K562 (cell line): Measurements from ENCODE around the gene POLRMT. TPM values are rescaled to one million over a fixed set of nuclear protein-coding genes. Genes with fewer than 3 reads are reported as not detected.

ENCODE experiments used
- ATAC-seq: fragments of 200-7000 bp; cut with Tn5 transposase; 3 replicates; pipeline ENCODE4 v1.9.1; 2020; ENCODE audit warnings: moderate library complexity
- BruUV-seq: library from RNA; stranded (reverse); fragments of 400-500 nt; replicated peaks from 2 replicates; lab custom pipeline; 2021; lab: Mats Ljungman, UMichigan
- CTCF ChIA-PET: fragments of 300-600 bp; formaldehyde crosslinking; extraction: SDS; loops from one replicate; lab custom pipeline; 2021; ENCODE audit warnings: low intra/inter-chr PET ratio; lab: Yijun Ruan, JAX
- POLR2A ChIA-PET: fragments of 300-600, 350-650 bp; sonication (Branson Sonifier 250); formaldehyde crosslinking; extraction: SDS; loops from one replicate; lab custom pipeline; 2021; ENCODE audit warnings: antibody characterized with exemption, inconsistent platforms; lab: Yijun Ruan, JAX
- DNase-seq, 4 experiments: peaks; one replicate each; pipeline versions ENCODE4 v3.0.0 to v3.0.0-alpha.2; 2011 to 2018; ENCODE audit warnings: low spot score in 3 of 4, mixed read lengths in 3 of 4; ENCODE audit errors: extremely low read depth in 1 of 4
- FAIRE-seq: peaks from 2 replicates; lab custom pipeline; 2011; peaks lifted over from hg19 to GRCh38; lab: Jason Lieb, UNC
- H2AFZ ChIP-seq: 2 replicates; pipeline ENCODE4 v1.6.0; 2011; ENCODE audit warnings: low read depth, low read length, control low read depth, inconsistent platforms
- H3K27ac ChIP-seq: fragments of 200-600 bp; 3 replicates; pipeline ENCODE4 v1.8.0; 2011; ENCODE audit warnings: low read depth, mild to moderate bottlenecking, control low read depth, inconsistent platforms, low read length, moderate library complexity, mixed read lengths; ENCODE audit errors: extremely low read depth
- H3K27me3 ChIP-seq, 2 experiments: fragments of 300-600 bp in 1 of 2; 2 replicates in 1 of 2; 3 replicates in 1 of 2; pipeline versions ENCODE4 v1.6.0 to v1.8.0; 2011; ENCODE audit warnings: inconsistent platforms in 2 of 2, low read length in 2 of 2, mild to moderate bottlenecking in 1 of 2, mixed read lengths in 1 of 2, moderate library complexity in 1 of 2; ENCODE audit not compliant: control insufficient read depth in 2 of 2, insufficient read depth in 2 of 2
- H3K36me3 ChIP-seq: fragments of 300-600 bp; 3 replicates; pipeline ENCODE4 v1.8.0; 2011; ENCODE audit warnings: mild to moderate bottlenecking, low read length, inconsistent platforms; ENCODE audit not compliant: control insufficient read depth, insufficient read depth
- H3K4me1 ChIP-seq, 2 experiments: fragments of 200-600 bp in 1 of 2; replicated peaks in 1 of 2; 2 replicates in 1 of 2; 3 replicates in 1 of 2; pipeline versions ENCODE4 v1.5.1 to v1.8.0; 2011; ENCODE audit warnings: inconsistent platforms in 2 of 2, low read length in 2 of 2, mild to moderate bottlenecking in 1 of 2, mixed read lengths in 1 of 2, moderate library complexity in 1 of 2; ENCODE audit not compliant: control insufficient read depth in 2 of 2, insufficient read depth in 2 of 2
- H3K4me2 ChIP-seq: 2 replicates; pipeline ENCODE4 v1.6.1; 2011; ENCODE audit warnings: low read length, control low read depth, inconsistent platforms, mixed read lengths; ENCODE audit not compliant: insufficient read depth
- H3K4me3 ChIP-seq: fragments of 200-600 bp; sonication (generic), shearing (Covaris generic); 2 replicates; pipeline ENCODE4 v1.5.1; 2016; ENCODE audit warnings: control low read depth, inconsistent platforms
- H3K79me2 ChIP-seq: fragments of 200-600 bp; 3 replicates; pipeline ENCODE4 v1.8.0; 2011; ENCODE audit warnings: low read length, inconsistent platforms; ENCODE audit not compliant: control insufficient read depth, insufficient read depth
- H3K9ac ChIP-seq, 2 experiments: 2 replicates each; pipeline versions ENCODE4 v1.6.0 to v1.6.1; 2011; ENCODE audit warnings: low read depth in 2 of 2, low read length in 2 of 2, control low read depth in 1 of 2, inconsistent platforms in 1 of 2, mild to moderate bottlenecking in 1 of 2, mixed read lengths in 1 of 2; ENCODE audit not compliant: insufficient read depth in 1 of 2
- H3K9me1 ChIP-seq: one replicate; pipeline ENCODE4 v1.6.0; 2011; ENCODE audit warnings: inconsistent platforms, mild to moderate bottlenecking, low read length, moderate library complexity; ENCODE audit not compliant: control insufficient read depth, insufficient read depth
- H3K9me3 ChIP-seq: replicated peaks from 2 replicates; pipeline ENCODE4 v1.5.1; 2011; ENCODE audit warnings: low read depth, low read length, inconsistent platforms; ENCODE audit not compliant: control insufficient read depth, insufficient read depth
- H4K20me1 ChIP-seq: replicated peaks from 2 replicates; pipeline ENCODE4 v1.6.1; 2011; ENCODE audit warnings: low read length, inconsistent platforms, mixed read lengths; ENCODE audit not compliant: control insufficient read depth, insufficient read depth
- ATF3 ChIP-seq, 2 experiments: fragments of 450-650 bp in 1 of 2; sonication (generic) in 1 of 2; formaldehyde crosslinking in 1 of 2; IDR thresholded peaks in 1 of 2; conservative IDR thresholded peaks in 1 of 2; 2 replicates each; pipeline versions ENCODE4 v1.6.1 to v1.8.1; 2016 to 2023; ENCODE audit warnings: mild to moderate bottlenecking in 2 of 2, moderate library complexity in 2 of 2, inconsistent platforms in 1 of 2, missing genetic modification reagents in 1 of 2
- JUND ChIP-seq, 2 experiments: IDR thresholded peaks; 2 replicates in 1 of 2; 3 replicates in 1 of 2; pipeline ENCODE4 v1.6.1; 2011; ENCODE audit warnings: borderline replicate concordance in 2 of 2, low read depth in 2 of 2, low read length in 2 of 2, improper control_type of control experiment in 1 of 2, missing biosample characterization in 1 of 2, missing genetic modification characterization in 1 of 2, missing genetic modification reagents in 1 of 2
- KAT7 ChIP-seq: sonication (generic); formaldehyde crosslinking; IDR thresholded peaks from 2 replicates; pipeline ENCODE4 v1.8.0; 2022; ENCODE audit warnings: missing genetic modification reagents, mild to moderate bottlenecking, borderline replicate concordance
- NEUROD1 ChIP-seq: fragments of 150-350 bp; IDR thresholded peaks from 2 replicates; pipeline ENCODE4 v1.6.1; 2014; ENCODE audit warnings: borderline replicate concordance, low read length, low read depth; ENCODE audit not compliant: partially characterized antibody
- POLR2G ChIP-seq: fragments of 200-400 bp; formaldehyde crosslinking; IDR thresholded peaks from 2 replicates; pipeline ENCODE4 v1.6.1; 2017; ENCODE audit warnings: low read depth, mild to moderate bottlenecking, antibody characterized with exemption, low read length, moderate library complexity
- POLR2H ChIP-seq: IDR thresholded peaks from 2 replicates; pipeline ENCODE4 v1.6.1; 2016; ENCODE audit warnings: missing genetic modification characterization, low read depth, mild to moderate bottlenecking, control low read depth, missing compliant biosample characterization, moderate library complexity
- SNRNP70 ChIP-seq: fragments of 200-400 bp; formaldehyde crosslinking; optimal IDR thresholded peaks from 2 replicates; pipeline ENCODE3; 2017; ENCODE audit warnings: low read depth, low read length
- ZNF263 ChIP-seq: sonication (generic); formaldehyde crosslinking; IDR thresholded peaks from 2 replicates; pipeline ENCODE4 v1.8.0; 2022; ENCODE audit warnings: mild to moderate bottlenecking, missing genetic modification reagents, borderline replicate concordance
- WGBS: fragments of 100-300 bp; shearing (Covaris generic); methylation state at CpG from one replicate; pipeline ENCODE4 v1.1.6; 2016; ENCODE audit warnings: low coverage, mixed read lengths; ENCODE audit not compliant: insufficient coverage; ENCODE audit errors: missing lambda C conversion rate; 5-methylcytosine and 5-hydroxymethylcytosine counted together
- in situ Hi-C: fragments of 300-500 bp; cut with MboI; formaldehyde crosslinking; loops from 4 replicates; pipeline ENCODE4 v1.15.0; 2018; ENCODE audit warnings: inconsistent platforms, mixed read lengths
- intact Hi-C: fragments of 100-400 bp; cut with micrococcal nuclease; formaldehyde crosslinking; loops from 2 replicates; pipeline ENCODE4 v1.14.2; 2022
- polyA plus RNA-seq, 8 experiments: library from polyadenylated mRNA; depleted of rRNA in 4 of 8; stranded (reverse) in 5 of 8; unstranded in 3 of 8; fragments of >200 nt; fragmentation: Nextera tagmentation in 2 of 8; fragmentation: Illumina TruSeq in 1 of 8; extraction: Ambion mirVana in 2 of 8; extraction: Trizol in 1 of 8; gene quantifications; 2 replicates each; pipeline versions ENCODE4 v1.2.1 to v1.2.3, GENCODE V29; 2011 to 2014; ENCODE audit warnings: inconsistent platforms in 1 of 8, missing spikeins in 1 of 8
- total RNA-seq, 7 experiments: library from RNA; depleted of rRNA in 6 of 7; stranded (reverse); fragments of >200 nt in 6 of 7; fragmentation: Illumina TruSeq in 2 of 7; extraction: Trizol in 2 of 7; gene quantifications; 2 replicates each; pipeline versions ENCODE4 v1.2.1 to v1.2.3, GENCODE V29; 2011 to 2021; ENCODE audit warnings: low replicate concordance in 1 of 7

POLRMT gene
- total and polyA plus RNA-seq, 9 of the 15 experiments (the other 6 are each of a cell fraction or from before 2014, with no cell fraction given) = 30.3 to 144 (median 68.0) TPM

- no TSS peak for BruUV-seq
- ATAC-seq (no peak), DNase-seq (peak in 1 of 4 experiments; percentile 37), FAIRE-seq (no peak)
- WGBS = 22% methylated on average over 6 of the region's 10 CpGs
- H3K9ac ChIP-seq = peak overlapping the region in 1 of 2 experiments; percentile 12; a peak in 1 of 4 replicates
- peaks cover 23% of the 10 kb centered on the region for H4K20me1 ChIP-seq
- peaks cover 26% of the 10 kb centered on the region; the same call in 1 of the 3 replicates for H3K36me3 ChIP-seq
- H3K9me3 ChIP-seq = no peaks in the 10 kb centered on the region
- H3K79me2 ChIP-seq = no peaks in the 10 kb centered on the region
- TF ChIP-seq ZNF263 = peak; percentile 30; the same call in 1 of the 2 replicates
- no peak for TF ChIP-seq NEUROD1
- peak; percentile 54; the same call in 1 of the 2 replicates for TF ChIP-seq KAT7 (CRISPR knock-in tag)
- TF ChIP-seq ATF3 (IDR thresholded peaks at IDR 0.05) = peak; percentile 27; the same call in 1 of the 2 replicates
- TF ChIP-seq ATF3 (CRISPR knock-in tag; conservative IDR thresholded peaks at IDR 0.05) = no peak
- 0 out of 2 replicates have a peak, but pooled peaks have one; percentile 17 for TF ChIP-seq JUND (IDR thresholded peaks at IDR 0.05; ENCODE audit: borderline replicate concordance, low read depth, low read length)
- TF ChIP-seq JUND (tag; IDR thresholded peaks at IDR 0.05; ENCODE audit: borderline replicate concordance, low read depth, low read length) = no peak
- peak; percentile 47 for TF ChIP-seq POLR2G
- no peak for TF ChIP-seq POLR2H (tag)
- TF ChIP-seq SNRNP70 = peak; percentile 40
- in situ Hi-C loops (no loop called here), intact Hi-C loops (loop anchor here (10.0 kb wide), 2 partner anchors 51 to 149 kb away; partner anchors contain the start of gene CDC34)
- POLR2A ChIA-PET = interaction anchor here (0.7 to 3.1 kb wide), 7 partner anchors 11 to 148 kb away, joined by 3 to 41 read pairs (median 5); partner anchors contain the start of gene CDC34
- no peak overlapping the region for H3K4me3 ChIP-seq
- no peak overlapping the region for H2AFZ ChIP-seq
- no peak overlapping the region for H3K27ac ChIP-seq
- H3K27me3 ChIP-seq = peaks cover 0 to under 1% of the 10 kb centered on the region in 2 experiments; a peak in 1 of 5 replicates
- H3K9me1 ChIP-seq = no peaks in the 10 kb centered on the region
- H3K4me2 ChIP-seq = no peak overlapping the region
- peaks cover 3 to 84% of the 10 kb centered on the region in 2 experiments; a peak in 3 of 5 replicates for H3K4me1 ChIP-seq
- CTCF ChIA-PET = no interaction called here
Observed at GRCh38 chr19:585551-586110, 47.7 kb downstream of the POLRMT start.
